Measurements from ENCODE around the gene COG5.

COG5 gene

GRCh38 chr7:107563775-107564552 lies at the start of gene COG5, which contains the start of gene DUS4L:
Gene COG5 (minus strand): TSS chr7:107563920. CDS start chr7:107563896, 24 bp downstream.
Gene DUS4L (plus strand): TSS chr7:107563971. CDS start chr7:107567071, 3,100 bp downstream.
- peak; percentile 80 to 82 for DNase-seq

GRCh38 chr7:107613439-107613838 lies 49.7 kb upstream of the COG5 start:
- DNase-seq: no peak

- DNase-seq: no peak
These were observed 46.6 kb upstream of the COG5 start for GRCh38 chr7:107610323-107610722.

- no peak for DNase-seq
These were observed 46.1 kb upstream of the COG5 start for GRCh38 chr7:107609811-107610261.

GRCh38 chr7:107606303-107606702 lies 42.6 kb upstream of the COG5 start:
- DNase-seq: no peak

- DNase-seq: no peak
These were observed 41.6 kb upstream of the COG5 start for GRCh38 chr7:107605218-107605815.

- no peak for DNase-seq
These were observed 37.1 kb upstream of the COG5 start for GRCh38 chr7:107600816-107601215.

GRCh38 chr7:107599262-107599661 lies 35.5 kb upstream of the COG5 start:
- DNase-seq: no peak

- no peak for DNase-seq
These were observed 34.2 kb upstream of the COG5 start for GRCh38 chr7:107597953-107598352.

- DNase-seq: no peak
These were observed 33.8 kb upstream of the COG5 start for GRCh38 chr7:107597582-107597916.

GRCh38 chr7:107596881-107597581 lies 33.3 kb upstream of the COG5 start:
- DNase-seq: no peak

- DNase-seq: no peak
These were observed 31.4 kb upstream of the COG5 start for GRCh38 chr7:107594961-107595737.

- DNase-seq: no peak
These were observed 29.3 kb upstream of the COG5 start for GRCh38 chr7:107593025-107593410.

GRCh38 chr7:107592361-107593024 lies 28.8 kb upstream of the COG5 start:
- DNase-seq: no peak

- no peak for DNase-seq
These were observed 27.7 kb upstream of the COG5 start for GRCh38 chr7:107591421-107591820.

- no peak for DNase-seq
These were observed 24.9 kb upstream of the COG5 start for GRCh38 chr7:107588529-107589130.

GRCh38 chr7:107584716-107585115 lies 21.0 kb upstream of the COG5 start:
- no peak for DNase-seq

GRCh38 chr7:107582875-107583274 lies 19.2 kb upstream of the COG5 start:
- DNase-seq: no peak

- DNase-seq: no peak
These were observed 17.8 kb upstream of the COG5 start for GRCh38 chr7:107581387-107582013.

GRCh38 chr7:107580716-107581383 lies 17.1 kb upstream of the COG5 start:
- no peak for DNase-seq
